Omental fat pad (tissue), 4 donors: Measurements from ENCODE around the gene POLR3C. TPM values are rescaled to one million over a fixed set of nuclear protein-coding genes. Genes with fewer than 3 reads are reported as not detected.
A peak's percentile ranks its signal among the peaks of the same experiment; 100 is the strongest.

Experiments
- ATAC-seq: fragments of 150-250 bp; one replicate; pipeline ENCODE4 v1.9.1; 2016; ENCODE audit warnings: mild to moderate bottlenecking, moderate library complexity; ENCODE audit not compliant: low FRiP score
- DNase-seq: peaks from one replicate; pipeline ENCODE4 v3.0.0-alpha.2; 2019; ENCODE audit warnings: low spot score
- CTCF ChIP-seq, 3 donors: fragments of 450-650 bp; IDR thresholded peaks; one replicate each; pipeline ENCODE4 v1.5.1; 2016 to 2017; ENCODE audit warnings: antibody characterized with exemption in 3 of 3, mild to moderate bottlenecking in 3 of 3, moderate library complexity in 2 of 3
- small RNA-seq: library from RNA; depleted of rRNA; stranded (forward); fragments of <200 nt; gene quantifications from one replicate; pipeline ENCODE3, GENCODE V24; 2016
- total RNA-seq, 4 donors: library from RNA; depleted of rRNA; stranded (reverse); fragments of >200 nt; gene quantifications; one replicate each; pipeline ENCODE4 v1.1.0, GENCODE V29; 2016

Gene POLR3C
- total RNA-seq, 4 donors from 2014 or later = 32.1 to 38.3 (median 34.1) TPM

DNA sequence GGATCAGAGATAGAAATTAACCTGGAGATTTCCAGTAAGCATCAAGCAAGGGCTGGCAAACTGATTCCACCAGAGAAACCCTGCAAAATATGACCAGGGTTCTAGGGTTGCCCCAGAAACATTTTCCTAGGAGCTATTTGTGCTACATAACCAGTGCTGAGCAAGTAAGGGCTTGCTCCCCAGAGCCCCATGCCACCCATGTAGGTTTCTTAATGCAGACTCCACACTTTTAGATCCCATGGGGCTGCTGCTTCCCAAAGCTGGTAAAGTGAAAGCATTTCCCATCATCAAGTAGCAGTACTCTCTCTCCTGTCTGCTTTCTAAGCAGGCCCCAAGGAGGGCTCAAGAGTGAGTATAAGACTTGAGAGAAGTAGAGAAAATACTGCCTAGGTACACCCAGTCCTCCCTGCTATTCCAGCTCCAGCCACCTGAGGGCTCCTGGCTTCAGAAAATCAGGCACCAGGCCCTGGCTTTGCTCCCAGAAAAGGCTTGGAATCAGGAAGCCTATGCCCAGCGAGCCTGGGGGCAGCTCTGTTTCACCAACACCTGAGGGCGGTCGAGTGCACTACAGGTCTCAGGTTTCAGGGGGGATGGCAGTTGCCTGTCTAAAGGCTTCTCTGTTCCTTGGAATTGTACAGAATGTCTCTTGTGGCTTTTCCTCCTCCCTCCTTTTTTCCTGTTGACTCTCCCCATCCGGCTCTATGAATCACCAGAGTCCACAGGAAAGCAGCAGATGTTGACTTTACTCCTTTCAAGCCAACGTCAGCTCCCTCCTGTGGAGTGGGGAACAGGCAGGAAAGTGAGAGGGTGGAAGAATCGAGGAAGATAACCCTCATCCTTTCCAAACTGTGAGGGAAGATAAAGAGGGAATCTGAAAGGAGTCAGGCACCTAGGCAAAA is 67.8 kb downstream of the POLR3C start:
- TF ChIP-seq CTCF (IDR thresholded peaks at IDR 0.05) = peak in 2 of 3 donors; percentile 74 to 77
- peak; percentile 92 for DNase-seq
- ATAC-seq = peak; percentile 98

- no peak for TF ChIP-seq CTCF (IDR thresholded peaks at IDR 0.05)
- ATAC-seq (no peak), DNase-seq (no peak)
Observed at GRCh38 chr1:145892486-145893087, 68.6 kb downstream of the POLR3C start.

DNA sequence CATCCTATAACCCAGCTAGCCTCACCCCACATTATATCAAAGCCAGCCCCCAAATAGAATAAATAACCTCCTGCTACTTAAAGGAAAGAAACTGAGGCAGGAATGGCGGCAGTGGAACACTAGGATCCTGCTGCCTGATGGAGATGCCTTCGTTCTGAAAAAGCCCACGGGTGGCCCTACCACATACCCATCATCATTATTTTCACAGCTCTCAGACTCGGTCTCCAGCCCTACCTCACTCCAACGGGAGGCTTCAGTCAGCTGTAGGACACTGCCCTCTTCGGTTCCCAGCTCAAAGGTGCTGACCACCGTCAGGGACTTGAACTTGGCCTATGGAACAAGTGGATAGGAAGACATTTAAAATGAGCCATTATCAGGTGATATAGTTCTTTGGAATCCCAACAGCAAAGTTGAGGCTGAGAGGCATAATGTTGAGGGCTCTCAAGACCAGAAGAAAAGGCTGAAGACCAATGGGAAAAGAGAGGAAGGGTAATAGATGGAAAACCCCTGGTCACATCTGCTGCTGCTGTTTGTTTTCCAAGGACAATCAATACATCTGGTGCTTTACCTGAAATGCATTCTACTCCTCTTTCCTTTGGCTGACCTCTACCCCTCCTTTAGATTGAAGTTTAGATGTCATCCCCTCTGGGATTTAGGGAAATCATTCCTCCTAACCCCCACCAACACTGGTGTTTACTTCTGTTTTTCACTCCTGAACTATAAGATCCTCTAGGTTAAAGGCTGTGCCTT is 69.5 kb downstream of the POLR3C start:
- DNase-seq (no peak), ATAC-seq (no peak)
- TF ChIP-seq CTCF (IDR thresholded peaks at IDR 0.05) = no peak

Small RNAs within 50 kb of the gene (small RNA-seq; reads per million reads assigned to genes)
- gene MIR6736 = not detected

Other genes with a start within 250 kb of the POLR3C start
- gene GPR89A, start 216.2 kb upstream of the POLR3C start, total RNA-seq = 10 to 100 TPM; 27.1 to 44.1 (median 28.2) TPM
- gene PDZK1, start 116.8 kb upstream of the POLR3C start, total RNA-seq = under 1 TPM in 1 of 4 donors, not detected in 3; 0.63 TPM
- gene CD160, start 104.7 kb upstream of the POLR3C start, total RNA-seq = not detected
- 10 to 100 TPM; 12.3 to 41.3 (median 14.3) TPM for gene RNF115, start 105 bp upstream of the POLR3C start, total RNA-seq
- gene NUDT17, start 21.4 kb downstream of the POLR3C start, total RNA-seq = 1 to 10 TPM; 1.7 to 4.0 (median 2.2) TPM
- gene PIAS3, start 34.9 kb downstream of the POLR3C start, total RNA-seq = 10 to 100 TPM in 2 of 4 donors, 1 to 10 TPM in 2; 7.8 to 25.1 (median 14.5) TPM
- gene ANKRD35, start 61.7 kb downstream of the POLR3C start, total RNA-seq = 1 to 10 TPM; 1.3 to 9.5 (median 2.0) TPM
- gene ITGA10, start 85.8 kb downstream of the POLR3C start, total RNA-seq = 1 to 10 TPM; 1.6 to 2.2 (median 2.1) TPM
- 10 to 100 TPM; 10.2 to 25.2 (median 15.7) TPM for gene PEX11B, start 94.5 kb downstream of the POLR3C start, total RNA-seq
- gene RBM8A, start 103.3 kb downstream of the POLR3C start, total RNA-seq = 100 to 1,000 TPM; 114 to 189 (median 116) TPM
- gene LIX1L, start 133.8 kb downstream of the POLR3C start, total RNA-seq = 10 to 100 TPM; 15.4 to 34.0 (median 28.3) TPM
- 1 to 10 TPM in 1 of 4 donors, under 1 TPM in 3; 0.32 to 1.7 (median 0.58) TPM for gene ANKRD34A, start 140.4 kb downstream of the POLR3C start, total RNA-seq
- 10 to 100 TPM; 19.0 to 31.4 (median 24.0) TPM for gene POLR3GL, start 140.5 kb downstream of the POLR3C start, total RNA-seq
- 1,000 to 10,000 TPM; 1,118 to 3,262 (median 1,971) TPM for gene TXNIP, start 172.4 kb downstream of the POLR3C start, total RNA-seq
- gene HJV, start 197.5 kb downstream of the POLR3C start, total RNA-seq = not detected